GM12864 (cell line): ENCODE results near the gene OAF.

Source experiments
- DNase-seq: peaks from one replicate; pipeline ENCODE4 v3.0.0-alpha.2; 2011; ENCODE audit warnings: low read depth
- H3K4me3 ChIP-seq: 2 replicates; pipeline ENCODE4 v1.5.1; 2011; ENCODE audit warnings: mild to moderate bottlenecking, low read depth, low read length, control low read depth
- CTCF ChIP-seq: IDR thresholded peaks from 2 replicates; pipeline ENCODE4 v1.5.1; 2011; ENCODE audit warnings: low read depth, mild to moderate bottlenecking, moderate library complexity, low read length, control low read depth, inconsistent platforms; ENCODE audit errors: missing control alignments

OAF gene

GRCh38 chr11:120180551-120181232 is 30.1 kb upstream of the OAF start:
- DNase-seq: no peak
- no peak overlapping the region for H3K4me3 ChIP-seq
- no peak for TF ChIP-seq CTCF

- no peak overlapping the region for H3K4me3 ChIP-seq
- TF ChIP-seq CTCF: no peak
- no peak for DNase-seq
Measured at GRCh38 chr11:120181376-120181975, 29.4 kb upstream of the OAF start.

GRCh38 chr11:120182372-120182771 is 28.5 kb upstream of the OAF start:
- DNase-seq: no peak
- TF ChIP-seq CTCF: no peak

GRCh38 chr11:120182790-120183491 is 27.9 kb upstream of the OAF start:
- no peak overlapping the region for H3K4me3 ChIP-seq
- peak; percentile 37 for TF ChIP-seq CTCF
- DNase-seq: no peak

More at GRCh38 chr11:120182372-120182771, 28.5 kb upstream of the OAF start:
- no peak overlapping the region for H3K4me3 ChIP-seq

- TF ChIP-seq CTCF: no peak
- H3K4me3 ChIP-seq: no peak overlapping the region
- no peak for DNase-seq
Measured at GRCh38 chr11:120183701-120184141, 27.1 kb upstream of the OAF start.

- H3K4me3 ChIP-seq: no peak overlapping the region
- no peak for DNase-seq
- TF ChIP-seq CTCF: no peak
Measured at GRCh38 chr11:120184371-120184945, 26.4 kb upstream of the OAF start.
